ENCODE data around the gene ZNF565. TPM values are rescaled to one million over a fixed set of nuclear protein-coding genes. Genes with fewer than 3 reads are reported as not detected.

Gene ZNF565
- total RNA-seq, 4 donors from 2014 or later, result 1.00 to 4.1 (median 4.0) TPM; not detected in 1

DNA sequence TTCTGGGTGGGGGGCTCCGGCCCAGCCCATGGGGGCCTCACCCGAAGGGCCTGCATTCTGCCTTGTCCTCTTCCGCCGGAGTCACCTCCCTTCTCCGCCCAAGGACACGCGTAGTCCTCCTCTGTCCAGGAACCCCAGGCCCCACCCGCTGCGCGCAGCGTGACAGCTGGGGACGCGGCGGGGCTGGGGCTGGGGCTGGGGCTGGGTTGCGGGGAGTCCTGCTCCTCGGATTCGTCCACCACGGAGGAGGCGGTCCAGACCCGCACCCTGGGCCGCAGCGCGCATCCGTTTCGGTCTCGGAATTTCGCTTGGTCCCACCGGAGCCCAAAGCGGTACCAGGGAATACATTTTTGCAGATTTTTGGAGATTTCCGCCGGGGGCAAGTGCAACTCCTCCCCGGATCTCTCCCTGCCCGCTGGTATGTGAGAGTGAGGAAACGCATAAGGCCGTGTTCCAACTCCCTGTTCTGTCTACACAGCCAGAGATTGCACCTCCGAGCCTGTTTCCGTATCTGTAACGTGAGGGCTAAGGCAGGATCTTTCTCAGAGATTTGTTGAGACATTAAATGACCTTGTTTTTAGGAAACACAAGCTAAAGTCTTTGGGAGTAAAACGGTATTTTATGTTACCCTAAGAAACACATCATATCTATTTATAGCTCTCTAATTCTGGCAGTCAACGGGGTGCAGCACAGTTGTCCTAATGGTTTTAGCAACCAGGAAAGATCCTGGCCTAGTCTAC lies 61.9 kb downstream of the ZNF565 start, which contains the start of gene COX7A1:
TSS of gene COX7A1 (minus strand) at position 96 of the 740 bp plus-strand sequence. CDS start at position 56, 40 bp downstream.
- Histone ChIP-seq H3K9me3 (no peaks in the 10 kb centered on the region), H3K36me3 (peaks cover 0 to 20% (median 7%) of the 10 kb centered on the region in 4 donors), H3K4me3 (peak within 1 kb of the TSS; percentile 39 to 54 (median 47)), H3K27ac (peak within 1 kb of the TSS; percentile 84 to 95 (median 94)), H3K4me1 (peaks cover 0 to 4% (median 4%) of the 10 kb centered on the region in 4 donors), H3K27me3 (no peaks in the 10 kb centered on the region)
- intact Hi-C loops (cut with DNase I; ENCODE audit: low total_unique reads) (no loop called here), in situ Hi-C loops (cut with MboI; ENCODE audit: low pct_ligation_motif_present in 1 of 4, low pct_unique_long_range_greater_than_20kb in 1 of 4, low sequenced_read_pairs in 3 of 4) (no loop called here)
- 62 to 70% methylated on average over 2 to 37 of the region's 40 CpGs for WGBS, 2 donors (ENCODE audit: low coverage in 1 of 2)
- peak; percentile 30 for TF ChIP-seq POLR2A (IDR thresholded peaks at IDR 0.05)
- TF ChIP-seq CTCF (IDR thresholded peaks at IDR 0.05), result no peak
- no peak for TF ChIP-seq EP300 (IDR thresholded peaks at IDR 0.05; ENCODE audit: low read depth)
- TF ChIP-seq POLR2AphosphoS5 (IDR thresholded peaks at IDR 0.05), result peak; percentile 63 to 78 (median 71)
- DNase-seq, result peak; percentile 45

- Histone ChIP-seq H3K9me3 (no peaks in the 10 kb centered on the region), H3K27ac (peak overlapping the region; percentile 84 to 95 (median 94)), H3K27me3 (no peaks in the 10 kb centered on the region), H3K4me1 (peaks cover 0 to 4% (median 4%) of the 10 kb centered on the region in 4 donors), H3K36me3 (peaks cover 0 to 26% (median 10%) of the 10 kb centered on the region in 4 donors), H3K4me3 (peak overlapping the region; percentile 39 to 54 (median 47))
- DNase-seq, result no peak
- TF ChIP-seq POLR2AphosphoS5 (IDR thresholded peaks at IDR 0.05) (no peak), POLR2A (IDR thresholded peaks at IDR 0.05) (no peak), EP300 (IDR thresholded peaks at IDR 0.05; ENCODE audit: low read depth) (no peak), CTCF (IDR thresholded peaks at IDR 0.05) (no peak)
- in situ Hi-C loops (cut with MboI; ENCODE audit: low pct_ligation_motif_present in 1 of 4, low pct_unique_long_range_greater_than_20kb in 1 of 4, low sequenced_read_pairs in 3 of 4) (no loop called here), intact Hi-C loops (cut with DNase I; ENCODE audit: low total_unique reads) (no loop called here)
- WGBS, 2 donors (ENCODE audit: low coverage in 1 of 2), result 90% methylated on average over 15 of the region's 16 CpGs; no CpG with 5 or more reads in 1 of the 2 donors
Observed at GRCh38 chr19:36152019-36152351, 62.5 kb downstream of the ZNF565 start.

DNA sequence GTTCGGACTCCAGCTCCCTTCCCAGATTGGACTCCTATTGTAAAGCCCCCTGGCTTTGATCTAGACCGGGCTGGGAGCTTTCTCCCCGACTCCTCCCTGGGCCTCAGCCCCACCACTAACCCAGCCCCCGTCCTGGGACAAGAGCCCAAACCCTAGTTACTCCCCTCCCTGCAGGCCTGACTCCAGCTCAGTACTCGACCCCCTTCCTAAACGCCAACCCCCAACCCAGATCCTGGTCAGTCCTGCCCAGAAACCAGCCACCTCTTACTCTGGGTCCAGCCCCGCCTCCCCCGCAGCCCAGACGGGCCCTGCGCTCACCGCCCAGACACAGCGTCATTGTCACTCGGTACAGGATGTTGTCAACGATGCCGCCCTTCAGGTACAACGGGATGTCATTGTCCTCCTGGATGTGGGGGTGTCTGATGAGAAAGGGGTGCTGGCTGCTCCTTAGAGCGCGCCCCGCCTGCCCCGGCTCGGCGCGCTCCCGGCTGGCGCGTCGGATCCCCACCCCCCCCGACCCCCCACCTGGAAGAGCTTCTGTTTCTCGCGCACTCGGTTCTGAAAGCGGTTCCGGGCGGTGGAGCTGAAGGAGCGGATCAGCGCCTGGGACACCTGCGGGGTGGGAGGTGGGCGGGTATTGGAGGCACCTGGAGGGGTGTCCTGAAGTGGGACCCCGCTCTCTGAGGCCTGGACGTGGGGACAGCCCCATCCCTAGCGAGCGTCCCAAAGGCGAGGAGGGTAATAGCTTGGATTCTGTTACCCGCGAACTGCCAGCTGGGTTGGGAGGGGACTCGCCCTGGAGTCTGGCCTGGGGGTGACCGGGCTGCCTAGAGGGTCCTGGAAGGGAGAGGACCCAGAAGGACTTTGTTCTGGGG lies 63.1 kb downstream of the ZNF565 start:
- peak in 2 of 3 donors; percentile 42 to 65 for TF ChIP-seq POLR2AphosphoS5 (IDR thresholded peaks at IDR 0.05)
- no peak for TF ChIP-seq EP300 (IDR thresholded peaks at IDR 0.05; ENCODE audit: low read depth)
- DNase-seq, result no peak
- 55 to 75% methylated on average over 2 to 47 of the region's 47 CpGs for WGBS, 2 donors (ENCODE audit: low coverage in 1 of 2)
- in situ Hi-C loops (cut with MboI; ENCODE audit: low pct_ligation_motif_present in 1 of 4, low pct_unique_long_range_greater_than_20kb in 1 of 4, low sequenced_read_pairs in 3 of 4), result no loop called here
- peaks cover 0 to 4% (median 4%) of the 10 kb centered on the region in 4 donors for H3K4me1 ChIP-seq
- no peaks in the 10 kb centered on the region for H3K9me3 ChIP-seq
- H3K36me3 ChIP-seq, result peaks cover 0 to 32% (median 12%) of the 10 kb centered on the region in 4 donors
- peak overlapping the region; percentile 39 to 54 (median 47) for H3K4me3 ChIP-seq
- no peaks in the 10 kb centered on the region for H3K27me3 ChIP-seq
- intact Hi-C loops (cut with DNase I; ENCODE audit: low total_unique reads), result no loop called here
- H3K27ac ChIP-seq, result peak overlapping the region; percentile 84 to 95 (median 94)

GRCh38 chr19:36150586-36150985 lies 63.9 kb downstream of the ZNF565 start:
- no peak for TF ChIP-seq POLR2AphosphoS5 (IDR thresholded peaks at IDR 0.05)
- no peak for TF ChIP-seq CTCF (IDR thresholded peaks at IDR 0.05)
- no peak for TF ChIP-seq EP300 (IDR thresholded peaks at IDR 0.05; ENCODE audit: low read depth)
- TF ChIP-seq POLR2A (IDR thresholded peaks at IDR 0.05), result no peak
- H3K27ac ChIP-seq, result peak overlapping the region; percentile 84 to 95 (median 94)
- in situ Hi-C loops (cut with MboI; ENCODE audit: low pct_ligation_motif_present in 1 of 4, low pct_unique_long_range_greater_than_20kb in 1 of 4, low sequenced_read_pairs in 3 of 4) (no loop called here), intact Hi-C loops (cut with DNase I; ENCODE audit: low total_unique reads) (no loop called here)
- no peaks in the 10 kb centered on the region for H3K27me3 ChIP-seq
- H3K9me3 ChIP-seq, result no peaks in the 10 kb centered on the region
- no peak for DNase-seq
- H3K4me1 ChIP-seq, result peaks cover 0 to 4% (median 4%) of the 10 kb centered on the region in 4 donors
- H3K4me3 ChIP-seq, result no peak overlapping the region
- H3K36me3 ChIP-seq, result peaks cover 0 to 38% (median 17%) of the 10 kb centered on the region in 4 donors
- WGBS, 2 donors (ENCODE audit: low coverage in 1 of 2), result 83% methylated on average over 5 of the region's 5 CpGs; no CpG with 5 or more reads in 1 of the 2 donors

Measured in transverse colon (tissue), 4 donors.